Liver (tissue), 9 donors: ENCODE measurements around the gene IQSEC3. TPM values are rescaled to one million over a fixed set of nuclear protein-coding genes. Genes with fewer than 3 reads are reported as not detected.

Experiments used
- DNase-seq: peaks from one replicate; pipeline ENCODE4 v3.0.0-alpha.2; 2017; ENCODE audit warnings: low spot score
- H3K27ac ChIP-seq, 2 donors: one replicate each; pipeline ENCODE4 v1.7.0; 2013; ENCODE audit warnings: inconsistent platforms in 2 of 2, low read length in 2 of 2, control low read depth in 1 of 2, low read depth in 1 of 2, mild to moderate bottlenecking in 1 of 2
- H3K27me3 ChIP-seq, 4 donors: one replicate each; pipeline versions ENCODE4 v1.6.1 to v1.7.0; 2013; ENCODE audit warnings: low read length in 3 of 4, inconsistent platforms in 1 of 4, mild to moderate bottlenecking in 1 of 4, moderate library complexity in 1 of 4; ENCODE audit not compliant: control insufficient read depth in 4 of 4, insufficient read depth in 4 of 4
- H3K36me3 ChIP-seq, 4 donors: one replicate each; pipeline versions ENCODE4 v1.6.1 to v1.7.0; 2013; ENCODE audit warnings: low read length in 3 of 4, mild to moderate bottlenecking in 3 of 4, low read depth in 1 of 4, moderate library complexity in 1 of 4; ENCODE audit not compliant: control insufficient read depth in 4 of 4, insufficient read depth in 3 of 4
- H3K4me1 ChIP-seq, 4 donors: one replicate each; pipeline versions ENCODE4 v1.6.1 to v1.7.0; 2013; ENCODE audit warnings: low read length in 3 of 4, mild to moderate bottlenecking in 3 of 4, moderate library complexity in 1 of 4; ENCODE audit not compliant: control insufficient read depth in 4 of 4, insufficient read depth in 4 of 4
- H3K4me3 ChIP-seq, 3 donors: one replicate each; pipeline versions ENCODE4 v1.6.1 to v1.7.0; 2013; ENCODE audit warnings: low read length in 3 of 3, control low read depth in 1 of 3, low read depth in 1 of 3, mild to moderate bottlenecking in 1 of 3
- H3K9ac ChIP-seq, 2 donors: one replicate each; pipeline ENCODE4 v1.7.0; 2013; ENCODE audit warnings: low read length in 2 of 2, mild to moderate bottlenecking in 2 of 2, moderate library complexity in 2 of 2, control low read depth in 1 of 2, low read depth in 1 of 2
- H3K9me3 ChIP-seq, 4 donors: one replicate each; pipeline versions ENCODE4 v1.6.1 to v1.7.0; 2013; ENCODE audit warnings: low read length in 3 of 4; ENCODE audit not compliant: control insufficient read depth in 4 of 4
- FOXA1 ChIP-seq: IDR thresholded peaks from 2 replicates; pipeline ENCODE4 v1.6.1; 2016; ENCODE audit warnings: antibody characterized with exemption
- FOXA2 ChIP-seq: IDR thresholded peaks from 2 replicates; pipeline ENCODE4 v1.6.1; 2016; ENCODE audit warnings: antibody characterized with exemption
- GABPA ChIP-seq, 2 donors: IDR thresholded peaks in 1 of 2; conservative IDR thresholded peaks in 1 of 2; 2 replicates each; pipeline ENCODE4 v1.6.1; 2016; ENCODE audit warnings: antibody characterized with exemption in 2 of 2, mild to moderate bottlenecking in 1 of 2, moderate library complexity in 1 of 2
- HNF4A ChIP-seq, 2 donors: conservative IDR thresholded peaks; 2 replicates each; pipeline ENCODE4 v1.6.1; 2016; ENCODE audit warnings: antibody characterized with exemption in 2 of 2, mild to moderate bottlenecking in 2 of 2
- HNF4G ChIP-seq: IDR thresholded peaks from 2 replicates; pipeline ENCODE4 v1.6.1; 2016; ENCODE audit warnings: antibody characterized with exemption
- JUND ChIP-seq, 2 donors: IDR thresholded peaks; 2 replicates each; pipeline ENCODE4 v1.6.1; 2016; ENCODE audit warnings: antibody characterized with exemption in 2 of 2
- NR2F2 ChIP-seq: IDR thresholded peaks from 2 replicates; pipeline ENCODE4 v1.6.1; 2016; ENCODE audit warnings: antibody characterized with exemption
- RXRA ChIP-seq, 2 donors: IDR thresholded peaks; 2 replicates each; pipeline ENCODE4 v1.6.1; 2017 to 2018; ENCODE audit warnings: antibody characterized with exemption in 2 of 2, mild to moderate bottlenecking in 1 of 2
- SP1 ChIP-seq: IDR thresholded peaks from 2 replicates; pipeline ENCODE4 v1.6.1; 2018; ENCODE audit warnings: antibody characterized with exemption, mild to moderate bottlenecking
- TAF1 ChIP-seq: conservative IDR thresholded peaks from 2 replicates; pipeline ENCODE4 v1.6.1; 2016; ENCODE audit warnings: antibody characterized with exemption, mild to moderate bottlenecking
- YY1 ChIP-seq: IDR thresholded peaks from 2 replicates; pipeline ENCODE4 v1.6.1; 2016; ENCODE audit warnings: antibody characterized with exemption, mild to moderate bottlenecking
- WGBS: extraction: QIAGEN DNeasy Blood & Tissue Kit; methylation state at CpG from one replicate; pipeline ENCODE4 v1.1.7; 2013; 5-methylcytosine and 5-hydroxymethylcytosine counted together
- polyA plus RNA-seq, 2 donors: library from polyadenylated mRNA; stranded (reverse) in 1 of 2; unstranded in 1 of 2; fragments of 200-250 nt in 1 of 2; fragments of >200 nt in 1 of 2; fragmentation: Nextera tagmentation in 1 of 2; extraction: Ambion mirVana in 1 of 2; gene quantifications; one replicate each; pipeline versions ENCODE4 v1.2.1 to v1.2.3, GENCODE V29; 2013 to 2015
- total RNA-seq, 2 donors: library from RNA; depleted of rRNA; stranded (reverse); fragments of >200 nt; gene quantifications; one replicate each; pipeline ENCODE4 v1.2.3, GENCODE V29; 2014
- TF ChIP-seq, protein P1 (sequence below): fragments of 150-350 bp; IDR thresholded peaks from 2 replicates; pipeline ENCODE4 v1.5.1; 2017; ENCODE audit warnings: improper control_type of control experiment, low read depth, low read length; ENCODE audit not compliant: missing input control
- TF ChIP-seq, protein P2 (sequence below): IDR thresholded peaks from 2 replicates; pipeline ENCODE4 v1.6.1; 2016; ENCODE audit warnings: antibody characterized with exemption, mild to moderate bottlenecking
- TF ChIP-seq, protein P3 (sequence below): IDR thresholded peaks from 2 replicates; pipeline ENCODE4 v1.6.1; 2016; ENCODE audit warnings: antibody characterized with exemption
- TF ChIP-seq, protein P4 (sequence below): IDR thresholded peaks from 2 replicates; pipeline ENCODE4 v1.6.1; 2016; ENCODE audit warnings: antibody characterized with exemption
- TF ChIP-seq, protein P5 (sequence below): IDR thresholded peaks from 2 replicates; pipeline ENCODE4 v1.6.1; 2016; ENCODE audit warnings: antibody characterized with exemption
- donor health status: healthy.
- donor health status: healthy.
- donor health status: healthy.
- donor health status: healthy.
- donor health status: healthy.

IQSEC3 gene
- total and polyA plus RNA-seq, 4 donors = under 0.01 to 0.79 (median 0.48) TPM

DNA sequence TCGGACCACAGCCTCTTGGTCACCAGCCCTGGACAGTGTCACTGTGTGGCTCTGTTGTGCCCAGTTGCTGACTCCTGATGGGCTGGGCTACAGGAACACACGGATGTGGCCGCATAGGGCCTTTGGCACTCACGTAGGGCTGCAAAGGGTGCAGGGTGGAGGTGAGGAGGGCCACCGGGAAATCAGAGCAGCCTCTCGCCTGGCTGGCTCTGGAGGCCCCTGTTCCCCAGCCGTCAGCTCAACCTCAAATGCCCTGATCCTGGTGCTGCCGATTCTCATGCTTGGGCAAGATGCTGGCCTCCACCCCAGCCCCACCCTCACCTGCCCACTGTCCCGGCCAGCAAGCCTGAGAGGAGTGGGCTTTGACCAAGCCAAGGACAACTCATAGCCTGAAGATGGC, 88.4 kb downstream of the IQSEC3 start:
- 88% methylated on average over 9 of the region's 9 CpGs for WGBS
- Histone ChIP-seq H3K9ac (no peak overlapping the region), H3K27me3 (no peaks in the 10 kb centered on the region), H3K4me1 (no peaks in the 10 kb centered on the region), H3K9me3 (no peaks in the 10 kb centered on the region), H3K36me3 (no peaks in the 10 kb centered on the region), H3K4me3 (no peak overlapping the region), H3K27ac (no peak overlapping the region)
- TF ChIP-seq SP1 (no peak), RXRA (IDR thresholded peaks at IDR 0.05) (no peak), FOXA2 (no peak), FOXA1 (no peak), TAF1 (no peak), YY1 (no peak), NR2F2 (no peak)
- TF ChIP-seq, protein P1, sequence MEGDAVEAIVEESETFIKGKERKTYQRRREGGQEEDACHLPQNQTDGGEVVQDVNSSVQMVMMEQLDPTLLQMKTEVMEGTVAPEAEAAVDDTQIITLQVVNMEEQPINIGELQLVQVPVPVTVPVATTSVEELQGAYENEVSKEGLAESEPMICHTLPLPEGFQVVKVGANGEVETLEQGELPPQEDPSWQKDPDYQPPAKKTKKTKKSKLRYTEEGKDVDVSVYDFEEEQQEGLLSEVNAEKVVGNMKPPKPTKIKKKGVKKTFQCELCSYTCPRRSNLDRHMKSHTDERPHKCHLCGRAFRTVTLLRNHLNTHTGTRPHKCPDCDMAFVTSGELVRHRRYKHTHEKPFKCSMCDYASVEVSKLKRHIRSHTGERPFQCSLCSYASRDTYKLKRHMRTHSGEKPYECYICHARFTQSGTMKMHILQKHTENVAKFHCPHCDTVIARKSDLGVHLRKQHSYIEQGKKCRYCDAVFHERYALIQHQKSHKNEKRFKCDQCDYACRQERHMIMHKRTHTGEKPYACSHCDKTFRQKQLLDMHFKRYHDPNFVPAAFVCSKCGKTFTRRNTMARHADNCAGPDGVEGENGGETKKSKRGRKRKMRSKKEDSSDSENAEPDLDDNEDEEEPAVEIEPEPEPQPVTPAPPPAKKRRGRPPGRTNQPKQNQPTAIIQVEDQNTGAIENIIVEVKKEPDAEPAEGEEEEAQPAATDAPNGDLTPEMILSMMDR = no peak
- DNase-seq = no peak

DNA sequence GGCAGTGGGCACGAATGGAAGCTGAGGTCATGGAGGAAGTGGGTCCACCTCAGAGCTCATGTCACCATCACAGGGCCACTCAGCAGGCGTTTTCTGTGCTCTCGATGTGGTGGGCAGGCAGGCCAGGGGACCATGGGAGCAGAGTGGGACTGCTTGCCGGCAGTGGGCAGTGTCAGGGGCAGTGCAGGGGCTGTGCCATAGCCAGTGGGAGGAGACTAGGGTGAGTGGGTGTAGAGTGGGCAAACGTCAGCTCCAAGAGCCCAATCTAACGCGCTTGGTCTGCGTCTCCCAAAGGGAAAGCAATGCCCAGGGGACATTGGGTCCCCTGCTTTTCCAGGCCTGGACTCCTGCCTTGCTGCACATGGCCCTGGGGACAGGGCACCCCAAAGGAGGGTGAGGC, 89.1 kb downstream of the IQSEC3 start:
- Histone ChIP-seq H3K36me3 (no peaks in the 10 kb centered on the region), H3K4me3 (no peak overlapping the region), H3K9ac (no peak overlapping the region), H3K4me1 (no peaks in the 10 kb centered on the region), H3K27ac (no peak overlapping the region), H3K9me3 (no peaks in the 10 kb centered on the region), H3K27me3 (no peaks in the 10 kb centered on the region)
- WGBS = 93% methylated on average over 8 of the region's 8 CpGs
- no peak for DNase-seq
- TF ChIP-seq TAF1 = no peak
- TF ChIP-seq HNF4G = no peak
- TF ChIP-seq, protein P2, sequence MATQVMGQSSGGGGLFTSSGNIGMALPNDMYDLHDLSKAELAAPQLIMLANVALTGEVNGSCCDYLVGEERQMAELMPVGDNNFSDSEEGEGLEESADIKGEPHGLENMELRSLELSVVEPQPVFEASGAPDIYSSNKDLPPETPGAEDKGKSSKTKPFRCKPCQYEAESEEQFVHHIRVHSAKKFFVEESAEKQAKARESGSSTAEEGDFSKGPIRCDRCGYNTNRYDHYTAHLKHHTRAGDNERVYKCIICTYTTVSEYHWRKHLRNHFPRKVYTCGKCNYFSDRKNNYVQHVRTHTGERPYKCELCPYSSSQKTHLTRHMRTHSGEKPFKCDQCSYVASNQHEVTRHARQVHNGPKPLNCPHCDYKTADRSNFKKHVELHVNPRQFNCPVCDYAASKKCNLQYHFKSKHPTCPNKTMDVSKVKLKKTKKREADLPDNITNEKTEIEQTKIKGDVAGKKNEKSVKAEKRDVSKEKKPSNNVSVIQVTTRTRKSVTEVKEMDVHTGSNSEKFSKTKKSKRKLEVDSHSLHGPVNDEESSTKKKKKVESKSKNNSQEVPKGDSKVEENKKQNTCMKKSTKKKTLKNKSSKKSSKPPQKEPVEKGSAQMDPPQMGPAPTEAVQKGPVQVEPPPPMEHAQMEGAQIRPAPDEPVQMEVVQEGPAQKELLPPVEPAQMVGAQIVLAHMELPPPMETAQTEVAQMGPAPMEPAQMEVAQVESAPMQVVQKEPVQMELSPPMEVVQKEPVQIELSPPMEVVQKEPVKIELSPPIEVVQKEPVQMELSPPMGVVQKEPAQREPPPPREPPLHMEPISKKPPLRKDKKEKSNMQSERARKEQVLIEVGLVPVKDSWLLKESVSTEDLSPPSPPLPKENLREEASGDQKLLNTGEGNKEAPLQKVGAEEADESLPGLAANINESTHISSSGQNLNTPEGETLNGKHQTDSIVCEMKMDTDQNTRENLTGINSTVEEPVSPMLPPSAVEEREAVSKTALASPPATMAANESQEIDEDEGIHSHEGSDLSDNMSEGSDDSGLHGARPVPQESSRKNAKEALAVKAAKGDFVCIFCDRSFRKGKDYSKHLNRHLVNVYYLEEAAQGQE = no peak
- TF ChIP-seq, protein P3, sequence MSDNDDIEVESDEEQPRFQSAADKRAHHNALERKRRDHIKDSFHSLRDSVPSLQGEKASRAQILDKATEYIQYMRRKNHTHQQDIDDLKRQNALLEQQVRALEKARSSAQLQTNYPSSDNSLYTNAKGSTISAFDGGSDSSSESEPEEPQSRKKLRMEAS = no peak
- TF ChIP-seq RXRA (IDR thresholded peaks at IDR 0.05) = no peak
- no peak for TF ChIP-seq JUND (IDR thresholded peaks at IDR 0.05)
- TF ChIP-seq, protein P4, sequence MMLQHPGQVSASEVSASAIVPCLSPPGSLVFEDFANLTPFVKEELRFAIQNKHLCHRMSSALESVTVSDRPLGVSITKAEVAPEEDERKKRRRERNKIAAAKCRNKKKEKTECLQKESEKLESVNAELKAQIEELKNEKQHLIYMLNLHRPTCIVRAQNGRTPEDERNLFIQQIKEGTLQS = no peak
- TF ChIP-seq, protein P5, sequence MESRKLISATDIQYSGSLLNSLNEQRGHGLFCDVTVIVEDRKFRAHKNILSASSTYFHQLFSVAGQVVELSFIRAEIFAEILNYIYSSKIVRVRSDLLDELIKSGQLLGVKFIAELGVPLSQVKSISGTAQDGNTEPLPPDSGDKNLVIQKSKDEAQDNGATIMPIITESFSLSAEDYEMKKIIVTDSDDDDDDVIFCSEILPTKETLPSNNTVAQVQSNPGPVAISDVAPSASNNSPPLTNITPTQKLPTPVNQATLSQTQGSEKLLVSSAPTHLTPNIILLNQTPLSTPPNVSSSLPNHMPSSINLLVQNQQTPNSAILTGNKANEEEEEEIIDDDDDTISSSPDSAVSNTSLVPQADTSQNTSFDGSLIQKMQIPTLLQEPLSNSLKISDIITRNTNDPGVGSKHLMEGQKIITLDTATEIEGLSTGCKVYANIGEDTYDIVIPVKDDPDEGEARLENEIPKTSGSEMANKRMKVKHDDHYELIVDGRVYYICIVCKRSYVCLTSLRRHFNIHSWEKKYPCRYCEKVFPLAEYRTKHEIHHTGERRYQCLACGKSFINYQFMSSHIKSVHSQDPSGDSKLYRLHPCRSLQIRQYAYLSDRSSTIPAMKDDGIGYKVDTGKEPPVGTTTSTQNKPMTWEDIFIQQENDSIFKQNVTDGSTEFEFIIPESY = no peak
- TF ChIP-seq GABPA (IDR thresholded peaks at IDR 0.05 in 1 of 2, conservative IDR thresholded peaks at IDR 0.05 in 1 of 2) = no peak
- no peak for TF ChIP-seq SP1
- TF ChIP-seq FOXA1 = no peak
- no peak for TF ChIP-seq YY1
- TF ChIP-seq HNF4A (conservative IDR thresholded peaks at IDR 0.05) = no peak
